Activated T-cell treated with anti-CD3 and anti-CD28 coated beads, Interleukin-2, amount 50 U/mL, for 24 hours (primary cell): ENCODE results near the gene DPH2.

Experiments used
- DNase-seq: peaks from one replicate; pipeline ENCODE4 v3.0.0-alpha.2; 2020
- H3K27ac Mint-ChIP-seq: 2 replicates; pipeline ENCODE4 v1.8.0; 2020; ENCODE audit warnings: mild to moderate bottlenecking, mixed read lengths
- H3K27me3 Mint-ChIP-seq: 2 replicates; pipeline ENCODE4 v1.8.0; 2020; ENCODE audit warnings: mixed read lengths
- H3K36me3 Mint-ChIP-seq: 2 replicates; pipeline ENCODE4 v1.8.0; 2020; ENCODE audit warnings: low read depth, mixed read lengths
- H3K4me1 Mint-ChIP-seq: 2 replicates; pipeline ENCODE4 v1.8.0; 2020; ENCODE audit warnings: low read depth, mixed read lengths
- H3K4me3 Mint-ChIP-seq: 2 replicates; pipeline ENCODE4 v1.8.0; 2020; ENCODE audit warnings: mild to moderate bottlenecking, moderate library complexity, mixed read lengths
- H3K9me3 Mint-ChIP-seq: 2 replicates; pipeline ENCODE4 v1.8.0; 2020; ENCODE audit warnings: mixed read lengths

Gene DPH2

GRCh38 chr1:43970911-43971310, 1.1 kb downstream of the DPH2 start:
- no peak for DNase-seq
- Mint-ChIP-seq H3K9me3 (no peaks in the 10 kb centered on the region), H3K27ac (peak overlapping the region; percentile 97), H3K4me1 (peaks cover 37% of the 10 kb centered on the region), H3K4me3 (peak overlapping the region; percentile 99), H3K27me3 (no peaks in the 10 kb centered on the region), H3K36me3 (peaks cover 72% of the 10 kb centered on the region)

- no peak overlapping the region for H3K27ac Mint-ChIP-seq
- DNase-seq: no peak
- H3K27me3 Mint-ChIP-seq: no peaks in the 10 kb centered on the region
- H3K4me1 Mint-ChIP-seq: peaks cover 43% of the 10 kb centered on the region
- H3K4me3 Mint-ChIP-seq: peak overlapping the region; percentile 99
- H3K9me3 Mint-ChIP-seq: no peaks in the 10 kb centered on the region
- H3K36me3 Mint-ChIP-seq: peaks cover 75% of the 10 kb centered on the region
Observed at GRCh38 chr1:43971336-43971980, 1.6 kb downstream of the DPH2 start.

GRCh38 chr1:43973981-43974442, 4.2 kb downstream of the DPH2 start:
- H3K27ac Mint-ChIP-seq: peak overlapping the region; percentile 93
- no peak for DNase-seq
- peaks cover 66% of the 10 kb centered on the region for H3K4me1 Mint-ChIP-seq
- no peaks in the 10 kb centered on the region for H3K9me3 Mint-ChIP-seq
- H3K4me3 Mint-ChIP-seq: peak overlapping the region; percentile 90
- H3K36me3 Mint-ChIP-seq: peaks cover 83% of the 10 kb centered on the region
- H3K27me3 Mint-ChIP-seq: no peaks in the 10 kb centered on the region

- H3K4me1 Mint-ChIP-seq: peaks cover 62% of the 10 kb centered on the region
- peak within 1 kb of the TSS; percentile 90 for H3K4me3 Mint-ChIP-seq
- DNase-seq: peak; percentile 97
- no peaks in the 10 kb centered on the region for H3K9me3 Mint-ChIP-seq
- H3K27ac Mint-ChIP-seq: peak within 1 kb of the TSS; percentile 93
- H3K36me3 Mint-ChIP-seq: peaks cover 84% of the 10 kb centered on the region
- H3K27me3 Mint-ChIP-seq: no peaks in the 10 kb centered on the region
Observed at GRCh38 chr1:43974443-43975248, 4.8 kb downstream of the DPH2 start, which contains the start of gene ATP6V0B. TSS of gene ATP6V0B (plus strand) at chr1:43974960. CDS start at chr1:43975041, 81 bp downstream.

GRCh38 chr1:43975249-43975961, 5.6 kb downstream of the DPH2 start:
- Mint-ChIP-seq H3K9me3 (no peaks in the 10 kb centered on the region), H3K4me1 (peaks cover 66% of the 10 kb centered on the region), H3K27ac (peak overlapping the region; percentile 93), H3K4me3 (peak overlapping the region; percentile 90), H3K36me3 (peaks cover 85% of the 10 kb centered on the region), H3K27me3 (no peaks in the 10 kb centered on the region)
- DNase-seq: no peak

GRCh38 chr1:43976045-43976444, 6.2 kb downstream of the DPH2 start:
- Mint-ChIP-seq H3K27me3 (no peaks in the 10 kb centered on the region), H3K27ac (peak overlapping the region; percentile 93), H3K4me1 (peaks cover 66% of the 10 kb centered on the region), H3K36me3 (peaks cover 83% of the 10 kb centered on the region), H3K4me3 (peak overlapping the region; percentile 90), H3K9me3 (no peaks in the 10 kb centered on the region)
- DNase-seq: no peak

- Mint-ChIP-seq H3K4me3 (peak overlapping the region; percentile 90), H3K27ac (peak overlapping the region; percentile 27), H3K9me3 (no peaks in the 10 kb centered on the region), H3K36me3 (peaks cover 83% of the 10 kb centered on the region), H3K27me3 (no peaks in the 10 kb centered on the region), H3K4me1 (peaks cover 63% of the 10 kb centered on the region)
- DNase-seq: no peak
Observed at GRCh38 chr1:43976890-43977289, 7.1 kb downstream of the DPH2 start.

GRCh38 chr1:43977376-43978263, 7.8 kb downstream of the DPH2 start:
- H3K4me3 Mint-ChIP-seq: peak overlapping the region; percentile 90
- H3K36me3 Mint-ChIP-seq: peaks cover 81% of the 10 kb centered on the region
- no peaks in the 10 kb centered on the region for H3K9me3 Mint-ChIP-seq
- no peaks in the 10 kb centered on the region for H3K27me3 Mint-ChIP-seq
- peak overlapping the region; percentile 2 for H3K27ac Mint-ChIP-seq
- DNase-seq: no peak
- peaks cover 62% of the 10 kb centered on the region for H3K4me1 Mint-ChIP-seq

- peak overlapping the region; percentile 90 for H3K4me3 Mint-ChIP-seq
- DNase-seq: no peak
- H3K27me3 Mint-ChIP-seq: no peaks in the 10 kb centered on the region
- H3K4me1 Mint-ChIP-seq: peaks cover 58% of the 10 kb centered on the region
- H3K9me3 Mint-ChIP-seq: no peaks in the 10 kb centered on the region
- H3K27ac Mint-ChIP-seq: no peak overlapping the region
- peaks cover 81% of the 10 kb centered on the region for H3K36me3 Mint-ChIP-seq
Observed at GRCh38 chr1:43978264-43978550, 8.4 kb downstream of the DPH2 start.

GRCh38 chr1:43978551-43979260, 8.9 kb downstream of the DPH2 start, which contains the start of gene B4GALT2:
TSS of gene B4GALT2 (plus strand) at chr1:43979210. CDS start at chr1:43981161, 1,951 bp downstream.
- Mint-ChIP-seq H3K4me1 (peaks cover 53% of the 10 kb centered on the region), H3K27me3 (no peaks in the 10 kb centered on the region), H3K9me3 (no peaks in the 10 kb centered on the region), H3K27ac (peak within 1 kb of the TSS; percentile 89), H3K4me3 (peak within 1 kb of the TSS; percentile 91), H3K36me3 (peaks cover 80% of the 10 kb centered on the region)
- peak; percentile 71 for DNase-seq

GRCh38 chr1:43979261-43979527, 9.4 kb downstream of the DPH2 start:
- H3K27me3 Mint-ChIP-seq: no peaks in the 10 kb centered on the region
- H3K9me3 Mint-ChIP-seq: no peaks in the 10 kb centered on the region
- H3K4me1 Mint-ChIP-seq: peaks cover 48% of the 10 kb centered on the region
- H3K27ac Mint-ChIP-seq: no peak overlapping the region
- DNase-seq: no peak
- no peak overlapping the region for H3K4me3 Mint-ChIP-seq
- peaks cover 80% of the 10 kb centered on the region for H3K36me3 Mint-ChIP-seq

- no peaks in the 10 kb centered on the region for H3K9me3 Mint-ChIP-seq
- peak overlapping the region; percentile 91 for H3K4me3 Mint-ChIP-seq
- peaks cover 82% of the 10 kb centered on the region for H3K36me3 Mint-ChIP-seq
- no peaks in the 10 kb centered on the region for H3K27me3 Mint-ChIP-seq
- DNase-seq: peak; percentile 69
- peak overlapping the region; percentile 89 for H3K27ac Mint-ChIP-seq
- peaks cover 46% of the 10 kb centered on the region for H3K4me1 Mint-ChIP-seq
Observed at GRCh38 chr1:43979528-43980254, 9.9 kb downstream of the DPH2 start.
